SK-N-SH (cell line): ENCODE data around the gene ME1.

Source experiments
- CTCF ChIP-seq: fragments of 200-600 bp; sonication (generic); IDR thresholded peaks from 2 replicates; pipeline ENCODE4 v1.6.1; 2017; ENCODE audit warnings: antibody characterized with exemption, mild to moderate bottlenecking, moderate library complexity
- EP300 ChIP-seq, 2 experiments: IDR thresholded peaks; 2 replicates each; pipeline versions ENCODE4 v1.4.0 to v1.6.1; 2012; ENCODE audit warnings: borderline replicate concordance in 1 of 2, low read depth in 1 of 2, low read length in 1 of 2
- MAX ChIP-seq: IDR thresholded peaks from 2 replicates; pipeline ENCODE4 v1.4.0; 2012; ENCODE audit warnings: low read depth
- MEF2A ChIP-seq: IDR thresholded peaks from 2 replicates; pipeline ENCODE4 v1.4.0; 2012; ENCODE audit warnings: low read depth, borderline replicate concordance
- MXI1 ChIP-seq: IDR thresholded peaks from 2 replicates; pipeline ENCODE4 v1.6.1; 2012; ENCODE audit warnings: mild to moderate bottlenecking, low read depth, low read length, improper control_type of control experiment
- NRF1 ChIP-seq: IDR thresholded peaks from 2 replicates; pipeline ENCODE4 v1.6.1; 2012; ENCODE audit warnings: low read depth, mild to moderate bottlenecking, low read length
- RCOR1 ChIP-seq: fragments of 150-350 bp; IDR thresholded peaks from 2 replicates; pipeline ENCODE4 v1.6.1; 2017; ENCODE audit warnings: antibody characterized with exemption, low read length
- SMC3 ChIP-seq: IDR thresholded peaks from 2 replicates; pipeline ENCODE4 v1.6.1; 2012; ENCODE audit warnings: low read depth, low read length, improper control_type of control experiment
- YY1 ChIP-seq: IDR thresholded peaks from 2 replicates; pipeline ENCODE4 v1.4.0; 2012; ENCODE audit warnings: low read depth, mild to moderate bottlenecking

- TF ChIP-seq CTCF, result no peak
- TF ChIP-seq RCOR1, result no peak
- TF ChIP-seq MXI1, result no peak
- no peak for TF ChIP-seq MAX
- TF ChIP-seq EP300 (IDR thresholded peaks at IDR 0.05; ENCODE audit: borderline replicate concordance in 1 of 2, low read depth in 1 of 2, low read length in 1 of 2), result no peak
- TF ChIP-seq MEF2A, result no peak
- TF ChIP-seq YY1, result no peak
- TF ChIP-seq SMC3, result no peak
- TF ChIP-seq NRF1, result no peak
These were observed 165.5 kb downstream of the ME1 start for GRCh38 chr6:83265384-83265783.
